GM12872 (cell line): ENCODE data around the gene BTAF1.

Experiments
- CTCF ChIP-seq: IDR thresholded peaks from 3 replicates; pipeline ENCODE4 v1.5.1; 2011; ENCODE audit warnings: low read depth, mild to moderate bottlenecking, low read length, moderate library complexity; ENCODE audit not compliant: insufficient read depth

BTAF1 gene

GRCh38 chr10:92066386-92066785 lies 142.8 kb downstream of the BTAF1 start:
- no peak for TF ChIP-seq CTCF

- TF ChIP-seq CTCF = no peak
Measured at GRCh38 chr10:92068900-92069299, 145.3 kb downstream of the BTAF1 start.

GRCh38 chr10:92074126-92074887 lies 150.7 kb downstream of the BTAF1 start:
- no peak for TF ChIP-seq CTCF

GRCh38 chr10:92075829-92076228 lies 152.3 kb downstream of the BTAF1 start:
- TF ChIP-seq CTCF = no peak

GRCh38 chr10:92076722-92077121 lies 153.2 kb downstream of the BTAF1 start:
- no peak for TF ChIP-seq CTCF

- no peak for TF ChIP-seq CTCF
Measured at GRCh38 chr10:92079003-92079402, 155.4 kb downstream of the BTAF1 start.
